Activated T-helper 1 cell treated with anti-CD3 and anti-CD28 coated beads, Interleukin-12 subunit alpha, Interleukin-12 subunit beta, Interleukin-2, Interleukin-4 antibody, amounts not matched to agents 30 ng/mL and 10 ng/mL and 1 ng/mL, durations not matched to agents 14 hours and 24 hours and 36 hours (primary cell): ENCODE measurements around the gene CRNKL1. TPM values are rescaled to one million over a fixed set of nuclear protein-coding genes. Genes with fewer than 3 reads are reported as not detected.

Experiments used
- DNase-seq: peaks from one replicate; pipeline ENCODE4 v3.0.0; 2021; ENCODE audit warnings: low spot score
- H3K27ac Mint-ChIP-seq: one replicate; pipeline ENCODE4 v1.8.0; 2021; ENCODE audit warnings: mild to moderate bottlenecking, mixed read lengths
- H3K27me3 Mint-ChIP-seq: one replicate; pipeline ENCODE4 v1.8.0; 2022; ENCODE audit warnings: mild to moderate bottlenecking, moderate library complexity, mixed read lengths; ENCODE audit not compliant: insufficient read depth
- H3K36me3 Mint-ChIP-seq: one replicate; pipeline ENCODE4 v1.8.0; 2021; ENCODE audit warnings: low read depth, mixed read lengths
- H3K4me1 Mint-ChIP-seq: one replicate; pipeline ENCODE4 v1.8.0; 2021; ENCODE audit warnings: low read depth, mixed read lengths
- H3K4me3 Mint-ChIP-seq: one replicate; pipeline ENCODE4 v1.8.0; 2021; ENCODE audit warnings: mild to moderate bottlenecking, moderate library complexity, mixed read lengths
- H3K9me3 Mint-ChIP-seq: one replicate; pipeline ENCODE4 v1.8.0; 2021; ENCODE audit warnings: mixed read lengths
- intact Hi-C: fragments of 100-400 bp; cut with micrococcal nuclease; formaldehyde crosslinking; loops from one replicate; pipeline ENCODE4 v1.15.1; 2024
- total RNA-seq: library from RNA; stranded (reverse); gene quantifications from 2 replicates; pipeline ENCODE4 v1.2.3, GENCODE V29; 2022

Gene CRNKL1
- 23.9 and 24.1 TPM in 2 replicates for total RNA-seq

- H3K4me1 Mint-ChIP-seq = peaks cover 13% of the 10 kb centered on the region
- peaks cover 6% of the 10 kb centered on the region for H3K27me3 Mint-ChIP-seq
- H3K27ac Mint-ChIP-seq = peak within 1 kb of the TSS; percentile 96
- peak within 1 kb of the TSS; percentile 97 for H3K4me3 Mint-ChIP-seq
- intact Hi-C loops = loop anchor here (1.0 to 10.0 kb wide), 7 partner anchors 35 to 1545 kb away; partner anchors contain the start of genes DTD1, KIZ, NAA20 and RALGAPA2
- DNase-seq = peak; percentile 95
- H3K36me3 Mint-ChIP-seq = peaks cover 22% of the 10 kb centered on the region
- H3K9me3 Mint-ChIP-seq = no peaks in the 10 kb centered on the region
Observed at GRCh38 chr20:20052074-20052970, at the start of gene CRNKL1, which contains the start of gene CFAP61. CRNKL1 (minus strand) TSS chr20:20052466; CDS start chr20:20052342, 124 bp downstream. CFAP61 (plus strand) TSS chr20:20052532; CDS start chr20:20056654, 4,122 bp downstream.

GRCh38 chr20:20100881-20101280, 48.6 kb upstream of the CRNKL1 start:
- Mint-ChIP-seq H3K4me3 (no peak overlapping the region), H3K4me1 (no peaks in the 10 kb centered on the region), H3K36me3 (no peaks in the 10 kb centered on the region), H3K27ac (no peak overlapping the region), H3K27me3 (peaks cover 4% of the 10 kb centered on the region), H3K9me3 (no peaks in the 10 kb centered on the region)
- intact Hi-C loops = no loop called here
- DNase-seq = no peak

GRCh38 chr20:20096421-20096820, 44.2 kb upstream of the CRNKL1 start:
- H3K4me1 Mint-ChIP-seq = no peaks in the 10 kb centered on the region
- no peaks in the 10 kb centered on the region for H3K36me3 Mint-ChIP-seq
- no peak overlapping the region for H3K27ac Mint-ChIP-seq
- no peaks in the 10 kb centered on the region for H3K9me3 Mint-ChIP-seq
- H3K27me3 Mint-ChIP-seq = peaks cover 9% of the 10 kb centered on the region
- intact Hi-C loops = no loop called here
- no peak for DNase-seq
- no peak overlapping the region for H3K4me3 Mint-ChIP-seq

- no peak overlapping the region for H3K27ac Mint-ChIP-seq
- H3K9me3 Mint-ChIP-seq = no peaks in the 10 kb centered on the region
- intact Hi-C loops = no loop called here
- no peaks in the 10 kb centered on the region for H3K36me3 Mint-ChIP-seq
- no peak for DNase-seq
- H3K27me3 Mint-ChIP-seq = peaks cover 11% of the 10 kb centered on the region
- H3K4me3 Mint-ChIP-seq = no peak overlapping the region
- H3K4me1 Mint-ChIP-seq = no peaks in the 10 kb centered on the region
Observed at GRCh38 chr20:20095114-20095872, 43.0 kb upstream of the CRNKL1 start.

GRCh38 chr20:20094410-20094809, 42.1 kb upstream of the CRNKL1 start:
- peaks cover 11% of the 10 kb centered on the region for H3K27me3 Mint-ChIP-seq
- intact Hi-C loops = no loop called here
- H3K36me3 Mint-ChIP-seq = no peaks in the 10 kb centered on the region
- H3K9me3 Mint-ChIP-seq = no peaks in the 10 kb centered on the region
- no peaks in the 10 kb centered on the region for H3K4me1 Mint-ChIP-seq
- no peak overlapping the region for H3K4me3 Mint-ChIP-seq
- H3K27ac Mint-ChIP-seq = no peak overlapping the region
- no peak for DNase-seq

- intact Hi-C loops = no loop called here
- H3K4me1 Mint-ChIP-seq = no peaks in the 10 kb centered on the region
- no peak overlapping the region for H3K27ac Mint-ChIP-seq
- no peak overlapping the region for H3K4me3 Mint-ChIP-seq
- H3K9me3 Mint-ChIP-seq = no peaks in the 10 kb centered on the region
- DNase-seq = no peak
- H3K36me3 Mint-ChIP-seq = no peaks in the 10 kb centered on the region
- H3K27me3 Mint-ChIP-seq = peaks cover 11% of the 10 kb centered on the region
Observed at GRCh38 chr20:20092827-20093226, 40.6 kb upstream of the CRNKL1 start.

- Mint-ChIP-seq H3K27me3 (peaks cover 9% of the 10 kb centered on the region), H3K4me1 (no peaks in the 10 kb centered on the region), H3K36me3 (no peaks in the 10 kb centered on the region), H3K9me3 (no peaks in the 10 kb centered on the region), H3K4me3 (no peak overlapping the region), H3K27ac (no peak overlapping the region)
- intact Hi-C loops = no loop called here
- no peak for DNase-seq
Observed at GRCh38 chr20:20089939-20090338, 37.7 kb upstream of the CRNKL1 start.

GRCh38 chr20:20089018-20089417, 36.8 kb upstream of the CRNKL1 start:
- Mint-ChIP-seq H3K9me3 (no peaks in the 10 kb centered on the region), H3K4me1 (no peaks in the 10 kb centered on the region), H3K27ac (no peak overlapping the region), H3K36me3 (no peaks in the 10 kb centered on the region), H3K27me3 (peaks cover 6% of the 10 kb centered on the region), H3K4me3 (no peak overlapping the region)
- intact Hi-C loops = no loop called here
- DNase-seq = no peak

- no peak for DNase-seq
- H3K4me1 Mint-ChIP-seq = no peaks in the 10 kb centered on the region
- H3K27ac Mint-ChIP-seq = no peak overlapping the region
- H3K4me3 Mint-ChIP-seq = no peak overlapping the region
- no peaks in the 10 kb centered on the region for H3K36me3 Mint-ChIP-seq
- H3K27me3 Mint-ChIP-seq = peaks cover 6% of the 10 kb centered on the region
- intact Hi-C loops = no loop called here
- no peaks in the 10 kb centered on the region for H3K9me3 Mint-ChIP-seq
Observed at GRCh38 chr20:20085812-20086211, 33.5 kb upstream of the CRNKL1 start.

- Mint-ChIP-seq H3K27me3 (peaks cover 8% of the 10 kb centered on the region), H3K4me3 (no peak overlapping the region), H3K9me3 (no peaks in the 10 kb centered on the region), H3K27ac (no peak overlapping the region), H3K36me3 (no peaks in the 10 kb centered on the region), H3K4me1 (no peaks in the 10 kb centered on the region)
- intact Hi-C loops = no loop called here
- DNase-seq = no peak
Observed at GRCh38 chr20:20085071-20085470, 32.8 kb upstream of the CRNKL1 start.

GRCh38 chr20:20084296-20084752, 32.1 kb upstream of the CRNKL1 start:
- peaks cover 11% of the 10 kb centered on the region for H3K27me3 Mint-ChIP-seq
- no peaks in the 10 kb centered on the region for H3K36me3 Mint-ChIP-seq
- intact Hi-C loops = loop anchor here (1.0 to 5.0 kb wide), 3 partner anchors 153 to 484 kb away; no protein-coding TSS in a partner anchor
- peak overlapping the region; percentile 54 for H3K4me3 Mint-ChIP-seq
- DNase-seq = no peak
- no peak overlapping the region for H3K27ac Mint-ChIP-seq
- no peaks in the 10 kb centered on the region for H3K4me1 Mint-ChIP-seq
- H3K9me3 Mint-ChIP-seq = no peaks in the 10 kb centered on the region

GRCh38 chr20:20083807-20084206, 31.5 kb upstream of the CRNKL1 start:
- Mint-ChIP-seq H3K4me1 (no peaks in the 10 kb centered on the region), H3K9me3 (no peaks in the 10 kb centered on the region), H3K27ac (no peak overlapping the region), H3K36me3 (no peaks in the 10 kb centered on the region), H3K27me3 (peaks cover 14% of the 10 kb centered on the region), H3K4me3 (peak overlapping the region; percentile 54)
- DNase-seq = no peak
- intact Hi-C loops = loop anchor here (1.0 to 5.0 kb wide), 4 partner anchors 153 to 509 kb away; no protein-coding TSS in a partner anchor
